Spleen (tissue), 3 donors: Measurements from ENCODE around the gene FEM1B.

Experiments used
- POLR2A ChIP-seq, 3 donors: fragments of 450-650 bp; IDR thresholded peaks; one replicate each; pipeline ENCODE4 v1.5.1; 2017; ENCODE audit warnings: antibody characterized with exemption in 3 of 3, mild to moderate bottlenecking in 1 of 3
- POLR2AphosphoS5 ChIP-seq, 3 donors: sonication (generic); formaldehyde crosslinking; IDR thresholded peaks; one replicate each; pipeline ENCODE4 v1.5.1; 2017; ENCODE audit warnings: antibody characterized with exemption in 3 of 3

DNA sequence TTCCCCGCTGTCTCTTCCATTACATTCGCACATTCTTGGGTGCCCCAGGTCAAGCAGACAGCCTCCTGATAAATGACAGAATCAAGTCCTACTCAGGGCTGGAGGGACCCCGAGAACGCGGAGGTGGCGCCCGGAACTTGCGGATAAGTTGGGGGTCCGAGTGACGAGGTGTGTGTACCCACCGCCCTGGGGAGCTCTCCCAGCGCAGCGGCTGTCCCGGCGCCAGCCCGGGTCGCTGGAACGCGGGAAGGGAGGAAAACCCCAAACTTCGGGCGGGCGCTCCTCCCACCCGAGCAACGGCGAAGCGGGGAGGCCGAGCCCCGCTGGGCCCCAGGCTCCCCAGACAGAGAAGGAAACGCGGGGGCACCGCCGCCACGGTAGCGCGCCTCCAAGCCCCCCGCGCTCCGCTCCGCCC, 48.6 kb upstream of the FEM1B start:
- TF ChIP-seq POLR2A (IDR thresholded peaks at IDR 0.05) = no peak
- TF ChIP-seq POLR2AphosphoS5 (IDR thresholded peaks at IDR 0.05) = no peak
